ENCODE results near the gene MS4A5.

- no peak for TF ChIP-seq GATA2 (IDR thresholded peaks at IDR 0.05; ENCODE audit: low read depth, low read length)
- TF ChIP-seq GATA3 (IDR thresholded peaks at IDR 0.05; ENCODE audit: low read depth, low read length): no peak
These were observed 855 bp upstream of the MS4A5 start for GRCh38 chr11:60428517-60428916.

Data from SH-SY5Y (cell line).